Measurements from ENCODE around the gene RIMBP2. TPM values are rescaled to one million over a fixed set of nuclear protein-coding genes. Genes with fewer than 3 reads are reported as not detected.

RIMBP2 gene
- total and polyA plus RNA-seq, 2 donors, result 0.47 to 0.78 TPM

- Histone ChIP-seq H3K4me1 (ENCODE audit: control insufficient read depth in 2 of 2, insufficient read depth in 2 of 2, low read length in 2 of 2) (no peaks in the 10 kb centered on the region), H3K27me3 (ENCODE audit: control insufficient read depth in 2 of 2, insufficient read depth in 1 of 2, low read length in 1 of 2) (no peaks in the 10 kb centered on the region), H3K36me3 (ENCODE audit: control insufficient read depth in 2 of 2, insufficient read depth in 2 of 2, low read length in 1 of 2) (no peaks in the 10 kb centered on the region), H3K9me3 (ENCODE audit: control insufficient read depth in 2 of 2, insufficient read depth in 1 of 2, low read length in 1 of 2) (no peaks in the 10 kb centered on the region), H3K4me3 (ENCODE audit: low read length in 2 of 2) (no peak overlapping the region), H3K27ac (ENCODE audit: low read depth in 1 of 2, low read length in 1 of 2) (no peak overlapping the region)
- peak in 1 of 9 donors; percentile 5 for DNase-seq (ENCODE audit: low read depth in 6 of 9, low spot score in 9 of 9)
- WGBS, result 15% methylated on average over 6 of the region's 6 CpGs
Measured at GRCh38 chr12:130526813-130527212, 189.3 kb downstream of the RIMBP2 start.

- no peak for DNase-seq (ENCODE audit: low read depth in 6 of 9, low spot score in 9 of 9)
- Histone ChIP-seq H3K4me3 (ENCODE audit: low read length in 2 of 2) (no peak overlapping the region), H3K36me3 (ENCODE audit: control insufficient read depth in 2 of 2, insufficient read depth in 2 of 2, low read length in 1 of 2) (no peaks in the 10 kb centered on the region), H3K27ac (ENCODE audit: low read depth in 1 of 2, low read length in 1 of 2) (no peak overlapping the region), H3K27me3 (ENCODE audit: control insufficient read depth in 2 of 2, insufficient read depth in 1 of 2, low read length in 1 of 2) (no peaks in the 10 kb centered on the region), H3K4me1 (ENCODE audit: control insufficient read depth in 2 of 2, insufficient read depth in 2 of 2, low read length in 2 of 2) (peaks cover 0 to 2% of the 10 kb centered on the region in 2 donors), H3K9me3 (ENCODE audit: control insufficient read depth in 2 of 2, insufficient read depth in 1 of 2, low read length in 1 of 2) (no peaks in the 10 kb centered on the region)
- 85% methylated on average over 10 of the region's 10 CpGs for WGBS
Measured at GRCh38 chr12:130525384-130526172, 190.5 kb downstream of the RIMBP2 start.

DNA sequence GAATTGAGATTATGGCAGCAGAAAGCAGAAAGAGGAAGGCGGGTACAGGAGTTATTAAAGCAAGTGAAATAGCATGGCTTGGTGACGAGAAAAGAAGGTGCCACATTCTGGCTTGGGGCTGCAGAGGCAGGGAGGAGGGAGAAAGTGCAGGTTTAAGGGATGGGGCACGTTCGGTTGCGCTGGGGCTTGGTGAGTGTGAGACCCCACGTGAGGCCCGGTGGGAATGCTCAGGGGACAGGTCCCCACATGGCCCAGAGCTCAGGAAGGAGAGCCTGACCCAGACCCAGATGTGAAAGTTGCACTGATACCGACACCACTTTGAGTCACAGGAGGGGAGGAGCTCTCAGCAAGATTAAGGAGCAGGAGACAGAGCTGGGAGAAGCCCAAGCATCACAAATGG is 191.3 kb downstream of the RIMBP2 start:
- Histone ChIP-seq H3K9me3 (ENCODE audit: control insufficient read depth in 2 of 2, insufficient read depth in 1 of 2, low read length in 1 of 2) (no peaks in the 10 kb centered on the region), H3K36me3 (ENCODE audit: control insufficient read depth in 2 of 2, insufficient read depth in 2 of 2, low read length in 1 of 2) (no peaks in the 10 kb centered on the region), H3K4me3 (ENCODE audit: low read length in 2 of 2) (no peak overlapping the region), H3K27me3 (ENCODE audit: control insufficient read depth in 2 of 2, insufficient read depth in 1 of 2, low read length in 1 of 2) (no peaks in the 10 kb centered on the region), H3K4me1 (ENCODE audit: control insufficient read depth in 2 of 2, insufficient read depth in 2 of 2, low read length in 2 of 2) (peaks cover 0 to 2% of the 10 kb centered on the region in 2 donors), H3K27ac (ENCODE audit: low read depth in 1 of 2, low read length in 1 of 2) (no peak overlapping the region)
- 87% methylated on average over 8 of the region's 8 CpGs for WGBS
- no peak for DNase-seq (ENCODE audit: low read depth in 6 of 9, low spot score in 9 of 9)

- WGBS, result 82% methylated on average over 9 of the region's 9 CpGs
Measured at GRCh38 chr12:130523863-130524614, 192.1 kb downstream of the RIMBP2 start.

GRCh38 chr12:130523208-130523607 is 192.9 kb downstream of the RIMBP2 start:
- Histone ChIP-seq H3K36me3 (ENCODE audit: control insufficient read depth in 2 of 2, insufficient read depth in 2 of 2, low read length in 1 of 2) (no peaks in the 10 kb centered on the region), H3K27ac (ENCODE audit: low read depth in 1 of 2, low read length in 1 of 2) (no peak overlapping the region), H3K27me3 (ENCODE audit: control insufficient read depth in 2 of 2, insufficient read depth in 1 of 2, low read length in 1 of 2) (no peaks in the 10 kb centered on the region), H3K4me1 (ENCODE audit: control insufficient read depth in 2 of 2, insufficient read depth in 2 of 2, low read length in 2 of 2) (peaks cover 0 to 2% of the 10 kb centered on the region in 2 donors), H3K4me3 (ENCODE audit: low read length in 2 of 2) (no peak overlapping the region), H3K9me3 (ENCODE audit: control insufficient read depth in 2 of 2, insufficient read depth in 1 of 2, low read length in 1 of 2) (no peaks in the 10 kb centered on the region)
- DNase-seq (ENCODE audit: low read depth in 6 of 9, low spot score in 9 of 9), result no peak
- 89% methylated on average over 9 of the region's 9 CpGs for WGBS

More at GRCh38 chr12:130523863-130524614, 192.1 kb downstream of the RIMBP2 start:
- Histone ChIP-seq H3K36me3 (ENCODE audit: control insufficient read depth in 2 of 2, insufficient read depth in 2 of 2, low read length in 1 of 2) (no peaks in the 10 kb centered on the region), H3K4me3 (ENCODE audit: low read length in 2 of 2) (no peak overlapping the region), H3K4me1 (ENCODE audit: control insufficient read depth in 2 of 2, insufficient read depth in 2 of 2, low read length in 2 of 2) (peaks cover 0 to 2% of the 10 kb centered on the region in 2 donors), H3K27me3 (ENCODE audit: control insufficient read depth in 2 of 2, insufficient read depth in 1 of 2, low read length in 1 of 2) (no peaks in the 10 kb centered on the region), H3K27ac (ENCODE audit: low read depth in 1 of 2, low read length in 1 of 2) (no peak overlapping the region), H3K9me3 (ENCODE audit: control insufficient read depth in 2 of 2, insufficient read depth in 1 of 2, low read length in 1 of 2) (no peaks in the 10 kb centered on the region)
- no peak for DNase-seq (ENCODE audit: low read depth in 6 of 9, low spot score in 9 of 9)

- Histone ChIP-seq H3K36me3 (ENCODE audit: control insufficient read depth in 2 of 2, insufficient read depth in 2 of 2, low read length in 1 of 2) (no peaks in the 10 kb centered on the region), H3K9me3 (ENCODE audit: control insufficient read depth in 2 of 2, insufficient read depth in 1 of 2, low read length in 1 of 2) (no peaks in the 10 kb centered on the region), H3K27ac (ENCODE audit: low read depth in 1 of 2, low read length in 1 of 2) (no peak overlapping the region), H3K4me3 (ENCODE audit: low read length in 2 of 2) (no peak overlapping the region), H3K4me1 (ENCODE audit: control insufficient read depth in 2 of 2, insufficient read depth in 2 of 2, low read length in 2 of 2) (peaks cover 0 to 2% of the 10 kb centered on the region in 2 donors), H3K27me3 (ENCODE audit: control insufficient read depth in 2 of 2, insufficient read depth in 1 of 2, low read length in 1 of 2) (no peaks in the 10 kb centered on the region)
- WGBS, result 86% methylated on average over 17 of the region's 17 CpGs
- no peak for DNase-seq (ENCODE audit: low read depth in 6 of 9, low spot score in 9 of 9)
Measured at GRCh38 chr12:130522244-130522834, 193.8 kb downstream of the RIMBP2 start.

GRCh38 chr12:130521375-130522124 is 194.5 kb downstream of the RIMBP2 start:
- Histone ChIP-seq H3K36me3 (ENCODE audit: control insufficient read depth in 2 of 2, insufficient read depth in 2 of 2, low read length in 1 of 2) (no peaks in the 10 kb centered on the region), H3K4me1 (ENCODE audit: control insufficient read depth in 2 of 2, insufficient read depth in 2 of 2, low read length in 2 of 2) (peaks cover 0 to 2% of the 10 kb centered on the region in 2 donors), H3K27me3 (ENCODE audit: control insufficient read depth in 2 of 2, insufficient read depth in 1 of 2, low read length in 1 of 2) (no peaks in the 10 kb centered on the region), H3K9me3 (ENCODE audit: control insufficient read depth in 2 of 2, insufficient read depth in 1 of 2, low read length in 1 of 2) (no peaks in the 10 kb centered on the region), H3K4me3 (ENCODE audit: low read length in 2 of 2) (no peak overlapping the region), H3K27ac (ENCODE audit: low read depth in 1 of 2, low read length in 1 of 2) (no peak overlapping the region)
- DNase-seq (ENCODE audit: low read depth in 6 of 9, low spot score in 9 of 9), result peak in 3 of 9 donors; percentile 6 to 26 (median 23)
- WGBS, result 39% methylated on average over 11 of the region's 11 CpGs

GRCh38 chr12:130520784-130521183 is 195.3 kb downstream of the RIMBP2 start:
- no peaks in the 10 kb centered on the region for H3K36me3 ChIP-seq (ENCODE audit: control insufficient read depth in 2 of 2, insufficient read depth in 2 of 2, low read length in 1 of 2)
- no peak overlapping the region for H3K4me3 ChIP-seq (ENCODE audit: low read length in 2 of 2)
- no peak for DNase-seq (ENCODE audit: low read depth in 6 of 9, low spot score in 9 of 9)
- H3K4me1 ChIP-seq (ENCODE audit: control insufficient read depth in 2 of 2, insufficient read depth in 2 of 2, low read length in 2 of 2), result peaks cover 0 to 2% of the 10 kb centered on the region in 2 donors
- H3K9me3 ChIP-seq (ENCODE audit: control insufficient read depth in 2 of 2, insufficient read depth in 1 of 2, low read length in 1 of 2), result no peaks in the 10 kb centered on the region
- 81% methylated on average over 3 of the region's 3 CpGs for WGBS
- no peaks in the 10 kb centered on the region for H3K27me3 ChIP-seq (ENCODE audit: control insufficient read depth in 2 of 2, insufficient read depth in 1 of 2, low read length in 1 of 2)
- no peak overlapping the region for H3K27ac ChIP-seq (ENCODE audit: low read depth in 1 of 2, low read length in 1 of 2)

Data from thymus (tissue), 11 donors.